K562 (cell line): ENCODE results near the gene ZNF516. TPM values are rescaled to one million over a fixed set of nuclear protein-coding genes. Genes with fewer than 3 reads are reported as not detected.

ENCODE experiments used
- FOXP1 ChIP-seq: sonication (generic); formaldehyde crosslinking; IDR thresholded peaks from 2 replicates; pipeline ENCODE4 v1.8.0; 2022; ENCODE audit warnings: mild to moderate bottlenecking, missing genetic modification reagents
- MGA ChIP-seq: fragments of 450-650 bp; IDR thresholded peaks from 2 replicates; pipeline ENCODE4 v1.6.1; 2016; ENCODE audit warnings: mild to moderate bottlenecking, moderate library complexity
- NFATC3 ChIP-seq: fragments of 450-650 bp; IDR thresholded peaks from 2 replicates; pipeline ENCODE4 v1.6.1; 2017; ENCODE audit warnings: mild to moderate bottlenecking
- NR3C1 ChIP-seq: sonication (generic); formaldehyde crosslinking; IDR thresholded peaks from 2 replicates; pipeline ENCODE4 v1.8.1; 2022; ENCODE audit warnings: missing genetic modification reagents
- PCBP2 ChIP-seq: fragments of 200-400 bp; formaldehyde crosslinking; IDR thresholded peaks from 2 replicates; pipeline ENCODE4 v1.6.1; 2018; ENCODE audit warnings: low read length, low read depth, mild to moderate bottlenecking, moderate library complexity; ENCODE audit not compliant: poor library complexity, severe bottlenecking
- PTRF ChIP-seq: fragments of 450-650 bp; IDR thresholded peaks from 2 replicates; pipeline ENCODE4 v1.6.1; 2016; ENCODE audit warnings: mild to moderate bottlenecking, missing genetic modification characterization, missing compliant biosample characterization
- RAD51 ChIP-seq: fragments of 450-650 bp; IDR thresholded peaks from 2 replicates; pipeline ENCODE4 v1.7.1; 2016; ENCODE audit warnings: low read depth, mild to moderate bottlenecking, borderline replicate concordance
- SFPQ ChIP-seq: fragments of 200-400 bp; formaldehyde crosslinking; IDR thresholded peaks from 2 replicates; pipeline ENCODE4 v1.6.1; 2017; ENCODE audit warnings: mild to moderate bottlenecking, low read depth, low read length, moderate library complexity
- SUPT5H ChIP-seq: fragments of 450-650 bp; IDR thresholded peaks from 2 replicates; pipeline ENCODE4 v1.6.1; 2016
- ZNF263 ChIP-seq: sonication (generic); formaldehyde crosslinking; IDR thresholded peaks from 2 replicates; pipeline ENCODE4 v1.8.0; 2022; ENCODE audit warnings: mild to moderate bottlenecking, missing genetic modification reagents, borderline replicate concordance
- ZNF3 ChIP-seq: fragments of 250-450 bp; sonication (Bioruptor Pico); IDR thresholded peaks from 2 replicates; pipeline ENCODE4 v1.5.0; 2021; ENCODE audit warnings: mild to moderate bottlenecking, moderate library complexity
- polyA plus RNA-seq, 8 experiments: library from polyadenylated mRNA; depleted of rRNA in 4 of 8; stranded (reverse) in 5 of 8; unstranded in 3 of 8; fragments of >200 nt; fragmentation: Nextera tagmentation in 2 of 8; fragmentation: Illumina TruSeq in 1 of 8; extraction: Ambion mirVana in 2 of 8; extraction: Trizol in 1 of 8; gene quantifications; 2 replicates each; pipeline versions ENCODE4 v1.2.1 to v1.2.3, GENCODE V29; 2011 to 2014; ENCODE audit warnings: inconsistent platforms in 1 of 8, missing spikeins in 1 of 8
- total RNA-seq, 7 experiments: library from RNA; depleted of rRNA in 6 of 7; stranded (reverse); fragments of >200 nt in 6 of 7; fragmentation: Illumina TruSeq in 2 of 7; extraction: Trizol in 2 of 7; gene quantifications; 2 replicates each; pipeline versions ENCODE4 v1.2.1 to v1.2.3, GENCODE V29; 2011 to 2021; ENCODE audit warnings: low replicate concordance in 1 of 7

Gene ZNF516
- total and polyA plus RNA-seq, 9 of the 15 experiments (the other 6 are each of a cell fraction or from before 2014, with no cell fraction given) = 0.04 to 0.20 (median 0.08) TPM; not detected in 3

GRCh38 chr18:76369791-76370190 is 125.3 kb downstream of the ZNF516 start (continued):
- TF ChIP-seq MGA (no peak), FOXP1 (CRISPR knock-in tag) (no peak), NR3C1 (no peak), NFATC3 (no peak), PCBP2 (no peak), SFPQ (no peak), ZNF263 (CRISPR knock-in tag) (no peak), SUPT5H (no peak), ZNF3 (CRISPR knock-in tag) (no peak), PTRF (tag) (no peak), RAD51 (no peak)
